Measurements from ENCODE around the gene TMEM164.

The TMEM164 gene

DNA sequence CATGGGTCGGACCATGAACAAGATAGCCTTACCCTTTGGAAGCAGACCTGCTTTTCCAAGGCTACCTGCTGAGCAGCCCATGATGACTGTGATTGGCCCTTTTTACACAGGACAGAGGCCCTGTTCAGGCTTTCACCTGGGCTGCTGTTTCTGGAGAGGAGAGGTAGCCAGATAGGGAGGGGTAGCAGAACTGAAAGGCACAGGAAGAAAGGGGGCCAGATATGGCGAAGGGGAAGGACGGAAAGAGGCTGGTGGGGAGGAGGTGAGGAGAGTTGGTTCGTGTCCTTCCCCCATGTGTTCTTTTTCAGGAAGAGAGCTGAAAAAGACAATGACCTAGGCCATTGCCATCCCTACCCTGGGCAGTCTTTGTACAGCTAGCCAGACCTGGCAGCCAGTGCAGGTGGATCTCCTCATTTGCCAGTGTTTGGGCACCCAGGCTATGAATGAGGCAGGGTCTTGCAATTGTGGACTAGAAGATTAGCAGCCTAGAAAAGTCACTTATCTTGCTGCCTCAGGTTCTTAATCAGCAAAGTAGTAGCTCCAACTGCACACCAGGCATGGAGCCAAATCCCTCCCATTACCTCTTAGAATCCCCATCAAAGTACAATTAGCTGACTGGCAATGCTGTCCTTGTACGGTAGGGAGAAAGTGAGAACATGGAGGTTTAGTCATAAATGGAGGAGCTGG is 175.4 kb downstream of the TMEM164 start:
- no peak overlapping the region for H3K4me3 ChIP-seq (ENCODE audit: low read length)
- TF ChIP-seq ZNF274 (IDR thresholded peaks at IDR 0.05; ENCODE audit: low read depth, low read length): no peak

DNA sequence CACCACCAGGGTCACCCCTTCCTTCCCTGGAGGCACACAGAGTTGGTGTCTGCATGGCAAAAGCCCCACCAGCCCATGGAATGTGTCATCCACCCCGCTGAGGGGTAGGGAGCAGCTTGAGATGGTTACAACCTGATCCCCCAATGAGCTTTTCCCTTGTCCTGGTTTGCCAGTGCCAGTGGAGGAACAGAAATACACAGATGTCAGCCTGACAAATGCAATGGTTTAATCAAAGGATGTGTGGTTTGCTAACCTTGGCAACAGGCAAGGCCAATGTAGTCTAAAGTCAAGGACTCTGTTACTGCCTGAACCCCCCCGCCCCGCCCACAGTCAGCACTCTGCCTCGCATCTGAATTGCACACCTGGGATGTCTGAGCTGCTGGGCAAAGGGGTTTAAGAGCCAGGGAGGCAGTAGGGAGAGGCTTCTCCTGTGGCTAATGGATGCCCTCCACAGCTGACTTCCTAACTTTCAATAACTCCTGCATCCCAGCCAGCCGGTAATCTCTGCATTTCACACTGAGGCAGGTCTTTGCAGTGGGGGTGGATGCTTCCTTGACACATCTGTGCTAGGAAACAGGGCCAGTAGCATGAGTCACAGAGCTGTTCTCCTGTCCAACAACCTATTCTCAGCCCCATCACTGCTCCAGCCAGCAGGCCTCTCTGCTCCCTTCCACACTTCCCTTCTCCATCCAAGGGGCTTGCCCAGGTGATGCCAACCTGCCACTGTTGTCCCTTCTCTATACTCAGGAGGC is 177.4 kb downstream of the TMEM164 start:
- H3K4me3 ChIP-seq (ENCODE audit: low read length): no peak overlapping the region

GRCh38 chrX:110180928-110181310 is 178.0 kb downstream of the TMEM164 start:
- H3K4me3 ChIP-seq (ENCODE audit: low read length): no peak overlapping the region
- no peak for TF ChIP-seq ZNF274 (IDR thresholded peaks at IDR 0.05; ENCODE audit: low read depth, low read length)

More for the DNA sequence above, 177.4 kb downstream of the TMEM164 start:
- TF ChIP-seq ZNF274 (IDR thresholded peaks at IDR 0.05; ENCODE audit: low read depth, low read length): no peak

DNA sequence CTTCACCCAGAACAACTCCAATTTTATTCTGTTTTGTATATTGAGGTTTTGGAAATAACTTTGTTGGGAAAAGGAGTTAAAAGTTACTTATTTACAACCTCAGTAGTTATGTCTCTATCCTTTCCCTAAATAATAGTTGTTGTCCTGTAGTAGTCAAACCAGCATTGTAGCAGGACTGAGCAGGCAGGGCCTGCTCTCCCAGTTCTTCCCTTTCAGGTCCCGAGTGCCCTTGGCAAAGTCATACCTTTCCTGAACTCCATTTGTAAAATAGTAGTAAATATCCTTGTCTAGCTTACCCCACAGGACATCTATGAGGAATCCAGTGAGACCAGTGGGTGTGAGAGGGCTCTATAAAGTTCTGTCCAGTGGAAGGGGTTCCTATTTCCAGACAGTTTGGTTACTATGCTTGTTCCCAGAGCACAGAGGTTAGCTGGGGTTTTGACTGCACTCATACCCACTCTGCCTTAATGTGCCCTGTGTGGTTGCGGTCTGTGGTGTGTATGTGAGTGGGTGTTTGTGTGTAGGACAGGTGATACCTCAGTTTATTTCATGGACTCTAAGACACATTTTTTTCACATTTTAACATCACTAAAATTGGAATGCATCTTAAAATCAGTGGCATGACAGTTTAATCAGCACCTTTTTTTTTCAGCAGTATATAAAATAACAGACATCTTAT is 178.7 kb downstream of the TMEM164 start:
- no peak overlapping the region for H3K4me3 ChIP-seq (ENCODE audit: low read length)
- no peak for TF ChIP-seq ZNF274 (IDR thresholded peaks at IDR 0.05; ENCODE audit: low read depth, low read length)

- H3K4me3 ChIP-seq (ENCODE audit: low read length): no peak overlapping the region
- no peak for TF ChIP-seq ZNF274 (IDR thresholded peaks at IDR 0.05; ENCODE audit: low read depth, low read length)
Observed at GRCh38 chrX:110182362-110182761, 179.4 kb downstream of the TMEM164 start.

- no peak for TF ChIP-seq ZNF274 (IDR thresholded peaks at IDR 0.05; ENCODE audit: low read depth, low read length)
- no peak overlapping the region for H3K4me3 ChIP-seq (ENCODE audit: low read length)
Observed at GRCh38 chrX:110182865-110183264, 180.0 kb downstream of the TMEM164 start.

DNA sequence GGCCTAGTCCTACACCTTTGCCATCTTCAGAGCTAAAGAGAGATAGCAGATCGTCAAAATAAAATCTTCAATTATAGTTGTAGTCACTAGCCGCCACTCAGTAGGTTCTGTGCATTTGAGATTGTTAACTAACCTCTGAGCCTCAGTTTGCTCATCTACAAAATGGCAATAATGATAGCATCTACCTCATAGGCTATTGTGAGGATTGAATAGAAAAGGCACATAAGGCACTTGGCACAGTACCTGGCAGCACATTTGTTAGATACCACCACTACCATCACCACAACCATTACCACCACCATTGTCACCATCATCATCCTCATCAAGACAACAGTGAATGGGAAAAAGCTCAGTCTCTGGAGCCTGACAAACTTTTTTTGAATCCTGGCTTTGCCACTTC is 180.4 kb downstream of the TMEM164 start:
- TF ChIP-seq ZNF274 (IDR thresholded peaks at IDR 0.05; ENCODE audit: low read depth, low read length): no peak

DNA sequence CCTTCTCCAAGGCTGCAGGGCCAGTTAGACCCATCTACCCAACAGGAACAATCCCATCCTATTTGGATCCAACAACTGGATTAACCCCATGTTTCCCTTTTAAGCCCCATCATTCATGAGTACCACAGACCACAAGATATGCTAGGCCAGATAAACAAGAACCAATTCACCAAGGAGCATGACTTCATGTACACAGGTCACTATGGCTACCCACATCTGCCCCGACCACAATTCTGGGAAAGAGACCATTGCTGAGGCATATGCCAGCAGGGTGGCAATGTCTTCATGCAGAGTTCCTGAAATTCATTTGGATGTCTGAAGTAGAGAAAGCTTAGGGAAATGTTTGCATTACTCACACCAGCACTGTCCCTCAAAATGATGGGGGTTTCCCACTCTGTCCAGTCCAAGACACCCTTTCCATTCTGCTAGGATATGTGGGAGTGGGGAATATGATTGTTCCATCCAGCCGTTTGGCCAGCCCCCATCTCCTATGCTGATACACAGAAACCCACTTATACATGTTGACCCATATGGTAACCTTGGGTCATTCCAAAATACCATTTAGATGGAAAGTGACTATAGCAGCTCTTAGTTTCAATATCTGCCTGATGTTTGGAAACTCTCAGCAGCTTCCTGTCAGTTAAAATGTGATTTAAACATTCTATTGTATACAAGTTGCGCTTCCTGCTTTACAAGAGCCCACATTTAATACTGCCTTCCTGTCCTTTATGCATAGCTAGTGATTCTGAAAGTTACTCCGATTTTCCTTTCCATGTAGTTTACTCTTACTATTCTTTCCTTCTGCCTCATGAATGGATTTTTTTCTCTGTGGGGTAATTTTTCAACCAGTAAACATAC is 186.0 kb downstream of the TMEM164 start:
- H3K4me3 ChIP-seq (ENCODE audit: low read length): no peak overlapping the region
- TF ChIP-seq ZNF274 (IDR thresholded peaks at IDR 0.05; ENCODE audit: low read depth, low read length): no peak

More for the DNA sequence above, 180.4 kb downstream of the TMEM164 start:
- no peak overlapping the region for H3K4me3 ChIP-seq (ENCODE audit: low read length)

DNA sequence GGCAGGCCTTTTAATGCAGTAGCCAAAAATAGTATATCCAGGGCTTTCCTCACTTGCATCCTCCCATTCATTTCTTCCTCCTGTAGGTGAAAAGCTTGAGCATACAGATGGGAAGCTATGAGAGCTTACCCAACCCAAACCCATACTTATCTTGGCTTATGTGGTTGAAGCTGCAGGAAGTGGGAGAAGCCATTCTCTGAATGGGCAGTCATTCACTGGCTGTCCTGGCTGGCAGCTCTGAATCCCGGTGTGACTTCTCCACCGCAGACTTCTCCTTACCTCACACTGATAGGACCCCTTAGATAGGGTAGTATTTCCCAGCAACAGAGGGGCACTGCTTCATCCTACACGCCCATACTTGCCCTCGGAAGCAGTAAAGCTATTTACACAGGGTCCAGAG is 189.6 kb downstream of the TMEM164 start:
- H3K4me3 ChIP-seq (ENCODE audit: low read length): no peak overlapping the region
- no peak for TF ChIP-seq ZNF274 (IDR thresholded peaks at IDR 0.05; ENCODE audit: low read depth, low read length)

DNA sequence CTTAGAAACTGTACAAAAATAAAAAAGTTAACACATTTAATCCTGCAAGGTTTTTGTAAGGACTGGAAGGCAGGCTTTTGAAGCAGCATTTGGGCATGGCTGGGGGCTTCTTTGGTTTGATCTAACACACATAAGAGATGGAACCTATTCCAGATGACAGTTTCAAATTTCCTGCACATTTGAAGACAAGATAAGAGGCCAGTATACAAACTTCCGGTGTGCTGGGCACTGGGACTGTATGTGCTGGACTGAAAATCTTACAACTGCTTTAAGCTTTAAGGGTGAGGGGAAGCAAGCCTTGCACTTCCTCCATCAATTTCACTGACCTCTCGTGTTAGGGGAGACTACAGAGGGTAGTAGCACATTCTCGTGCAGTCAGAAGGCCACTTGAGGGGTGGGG is 192.1 kb downstream of the TMEM164 start:
- TF ChIP-seq ZNF274 (IDR thresholded peaks at IDR 0.05; ENCODE audit: low read depth, low read length): no peak
- H3K4me3 ChIP-seq (ENCODE audit: low read length): no peak overlapping the region

GRCh38 chrX:110201799-110202198 is 198.9 kb downstream of the TMEM164 start:
- TF ChIP-seq ZNF274 (IDR thresholded peaks at IDR 0.05; ENCODE audit: low read depth, low read length): no peak
- H3K4me3 ChIP-seq (ENCODE audit: low read length): no peak overlapping the region

GRCh38 chrX:110204986-110205385 is 202.1 kb downstream of the TMEM164 start:
- H3K4me3 ChIP-seq (ENCODE audit: low read length): no peak overlapping the region
- no peak for TF ChIP-seq ZNF274 (IDR thresholded peaks at IDR 0.05; ENCODE audit: low read depth, low read length)

DNA sequence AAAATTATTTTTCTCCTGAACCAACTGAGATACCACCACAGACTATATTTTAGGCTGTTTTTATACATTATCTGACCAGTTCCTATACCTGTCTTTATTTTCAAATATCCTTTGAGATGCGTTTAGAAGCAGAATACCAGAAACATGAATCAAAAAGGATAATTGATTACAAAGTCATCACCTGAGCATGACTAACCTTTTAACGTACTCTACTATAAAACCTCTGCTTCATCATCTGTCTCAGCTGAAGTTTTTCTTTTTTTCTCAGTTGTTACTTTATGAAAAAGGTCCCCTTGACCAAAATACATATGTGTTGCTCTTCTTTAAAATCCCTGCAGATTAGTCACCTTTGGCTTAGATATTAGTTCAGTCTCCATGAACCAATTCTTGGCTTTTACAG is 205.2 kb downstream of the TMEM164 start:
- no peak overlapping the region for H3K4me3 ChIP-seq (ENCODE audit: low read length)
- no peak for TF ChIP-seq ZNF274 (IDR thresholded peaks at IDR 0.05; ENCODE audit: low read depth, low read length)

Measured in GM08714 (cell line).